ENCODE results near the gene SHISA6.

The SHISA6 gene

GRCh38 chr17:11240841-11241610 is at the start of gene SHISA6:
Gene SHISA6 (plus strand): TSS chr17:11241213.
- FAIRE-seq (no peak), DNase-seq (ENCODE audit: insufficient read length, low spot score) (no peak)

- no peak for FAIRE-seq
- DNase-seq (ENCODE audit: insufficient read length, low spot score): no peak
Measured at GRCh38 chr17:11195801-11196200, 45.2 kb upstream of the SHISA6 start.

- DNase-seq (ENCODE audit: insufficient read length, low spot score): no peak
- no peak for FAIRE-seq
Measured at GRCh38 chr17:11204991-11205390, 36.0 kb upstream of the SHISA6 start.

- DNase-seq (ENCODE audit: insufficient read length, low spot score) (no peak), FAIRE-seq (no peak)
Measured at GRCh38 chr17:11205659-11206058, 35.4 kb upstream of the SHISA6 start.

GRCh38 chr17:11209906-11210305 is 31.1 kb upstream of the SHISA6 start:
- FAIRE-seq: no peak
- no peak for DNase-seq (ENCODE audit: insufficient read length, low spot score)

- DNase-seq (ENCODE audit: insufficient read length, low spot score) (no peak), FAIRE-seq (no peak)
Measured at GRCh38 chr17:11212792-11213191, 28.2 kb upstream of the SHISA6 start.

- no peak for DNase-seq (ENCODE audit: insufficient read length, low spot score)
- FAIRE-seq: no peak
Measured at GRCh38 chr17:11216976-11217375, 24.0 kb upstream of the SHISA6 start.

- DNase-seq (ENCODE audit: insufficient read length, low spot score) (no peak), FAIRE-seq (no peak)
Measured at GRCh38 chr17:11221196-11221595, 19.8 kb upstream of the SHISA6 start.

GRCh38 chr17:11221721-11222120 is 19.3 kb upstream of the SHISA6 start:
- no peak for DNase-seq (ENCODE audit: insufficient read length, low spot score)
- no peak for FAIRE-seq

- FAIRE-seq: no peak
- no peak for DNase-seq (ENCODE audit: insufficient read length, low spot score)
Measured at GRCh38 chr17:11238705-11239104, 2.3 kb upstream of the SHISA6 start.

- FAIRE-seq: no peak
- no peak for DNase-seq (ENCODE audit: insufficient read length, low spot score)
Measured at GRCh38 chr17:11239379-11239970, 1.5 kb upstream of the SHISA6 start.

GRCh38 chr17:11240041-11240840 is 772 bp upstream of the SHISA6 start:
- FAIRE-seq: no peak
- no peak for DNase-seq (ENCODE audit: insufficient read length, low spot score)

GRCh38 chr17:11241611-11242226 is 706 bp downstream of the SHISA6 start:
- no peak for FAIRE-seq
- DNase-seq (ENCODE audit: insufficient read length, low spot score): no peak

GRCh38 chr17:11242411-11242810 is 1.4 kb downstream of the SHISA6 start:
- no peak for DNase-seq (ENCODE audit: insufficient read length, low spot score)
- FAIRE-seq: no peak

GRCh38 chr17:11244776-11245175 is 3.8 kb downstream of the SHISA6 start:
- FAIRE-seq: no peak
- no peak for DNase-seq (ENCODE audit: insufficient read length, low spot score)

- DNase-seq (ENCODE audit: insufficient read length, low spot score) (no peak), FAIRE-seq (no peak)
Measured at GRCh38 chr17:11245187-11245586, 4.2 kb downstream of the SHISA6 start.

- FAIRE-seq (no peak), DNase-seq (ENCODE audit: insufficient read length, low spot score) (no peak)
Measured at GRCh38 chr17:11245791-11246190, 4.8 kb downstream of the SHISA6 start.

- FAIRE-seq: no peak
- DNase-seq (ENCODE audit: insufficient read length, low spot score): no peak
Measured at GRCh38 chr17:11250161-11250560, 9.1 kb downstream of the SHISA6 start.

- no peak for FAIRE-seq
- no peak for DNase-seq (ENCODE audit: insufficient read length, low spot score)
Measured at GRCh38 chr17:11251561-11252107, 10.6 kb downstream of the SHISA6 start.

- no peak for FAIRE-seq
- no peak for DNase-seq (ENCODE audit: insufficient read length, low spot score)
Measured at GRCh38 chr17:11252146-11252545, 11.1 kb downstream of the SHISA6 start.

GRCh38 chr17:11256877-11257276 is 15.9 kb downstream of the SHISA6 start:
- DNase-seq (ENCODE audit: insufficient read length, low spot score) (no peak), FAIRE-seq (no peak)
